Ascending aorta (tissue), 2 donors: ENCODE data around the gene TAX1BP1. TPM values are rescaled to one million over a fixed set of nuclear protein-coding genes. Genes with fewer than 3 reads are reported as not detected.
"Not testable (repeated sequence)": the region's sequence is repeated elsewhere in the genome, so short reads cannot be mapped to it uniquely, and the experiment has no call there.

ENCODE experiments used
- DNase-seq, 2 donors: peaks; one replicate each; pipeline ENCODE4 v3.0.0-alpha.2; 2019; ENCODE audit warnings: low spot score in 2 of 2
- H3K27ac ChIP-seq, 2 donors: fragments of 200-600 bp; sonication (generic); one replicate each; pipeline ENCODE4 v1.5.1; 2016 to 2017; ENCODE audit warnings: mild to moderate bottlenecking in 1 of 2
- H3K27me3 ChIP-seq: fragments of 200-600 bp; sonication (generic); one replicate; pipeline ENCODE4 v1.5.1; 2017
- H3K36me3 ChIP-seq, 2 donors: fragments of 200-600 bp; sonication (generic); one replicate each; pipeline ENCODE4 v1.5.1; 2016
- H3K4me1 ChIP-seq, 2 donors: fragments of 200-600 bp; sonication (generic); one replicate each; pipeline ENCODE4 v1.5.1; 2016 to 2017; ENCODE audit warnings: mild to moderate bottlenecking in 1 of 2
- H3K4me3 ChIP-seq, 2 donors: fragments of 200-600 bp; sonication (generic); one replicate each; pipeline ENCODE4 v1.5.1; 2016 to 2017; ENCODE audit warnings: mild to moderate bottlenecking in 1 of 2
- H3K9me3 ChIP-seq, 2 donors: fragments of 200-600 bp; sonication (generic); one replicate each; pipeline ENCODE4 v1.5.1; 2016
- intact Hi-C: fragments of 100-400 bp; cut with DNase I; formaldehyde crosslinking; loops from one replicate; pipeline ENCODE4 v1.15.1; 2023
- total RNA-seq: library from RNA; depleted of rRNA; stranded (reverse); fragments of >200 nt; gene quantifications from one replicate; pipeline ENCODE4 v1.1.0, GENCODE V29; 2016
- TF ChIP-seq, protein P1 (sequence below), 3 experiments: fragments of 200-600 bp in 2 of 3; fragments of 450-650 bp in 1 of 3; sonication (generic) in 2 of 3; IDR thresholded peaks; one replicate each; pipeline ENCODE4 v1.5.1; 2016 to 2019; ENCODE audit warnings: antibody characterized with exemption in 3 of 3, mild to moderate bottlenecking in 1 of 3, moderate library complexity in 1 of 3

TAX1BP1 gene
- total RNA-seq, 1 donor from 2014 or later, result 32.6 TPM

DNA sequence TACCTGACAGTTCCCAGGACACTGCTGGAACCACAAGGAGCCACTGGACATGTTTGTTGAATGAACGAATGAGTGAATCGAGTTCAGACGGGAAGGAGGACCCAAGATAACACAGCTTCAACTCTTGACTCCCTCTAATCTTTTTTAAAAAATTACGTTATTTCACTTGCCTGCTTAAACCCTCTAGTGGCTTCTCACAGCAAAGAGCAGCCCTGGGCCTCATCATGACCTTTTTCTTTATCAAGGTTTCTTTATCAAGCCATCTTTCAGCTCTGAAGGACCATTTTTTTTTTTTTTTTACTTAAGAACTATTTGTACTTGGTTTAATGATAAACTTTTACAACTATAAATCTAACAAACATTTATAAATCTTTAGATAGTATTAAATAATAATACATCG, 110.6 kb downstream of the TAX1BP1 start:
- Histone ChIP-seq H3K27me3 (no peaks in the 10 kb centered on the region), H3K9me3 (no peaks in the 10 kb centered on the region), H3K4me3 (no peak overlapping the region), H3K4me1 (no peaks in the 10 kb centered on the region), H3K36me3 (no peaks in the 10 kb centered on the region), H3K27ac (no peak overlapping the region)
- intact Hi-C loops, result no loop called here
- no peak for DNase-seq
- TF ChIP-seq, protein P1, sequence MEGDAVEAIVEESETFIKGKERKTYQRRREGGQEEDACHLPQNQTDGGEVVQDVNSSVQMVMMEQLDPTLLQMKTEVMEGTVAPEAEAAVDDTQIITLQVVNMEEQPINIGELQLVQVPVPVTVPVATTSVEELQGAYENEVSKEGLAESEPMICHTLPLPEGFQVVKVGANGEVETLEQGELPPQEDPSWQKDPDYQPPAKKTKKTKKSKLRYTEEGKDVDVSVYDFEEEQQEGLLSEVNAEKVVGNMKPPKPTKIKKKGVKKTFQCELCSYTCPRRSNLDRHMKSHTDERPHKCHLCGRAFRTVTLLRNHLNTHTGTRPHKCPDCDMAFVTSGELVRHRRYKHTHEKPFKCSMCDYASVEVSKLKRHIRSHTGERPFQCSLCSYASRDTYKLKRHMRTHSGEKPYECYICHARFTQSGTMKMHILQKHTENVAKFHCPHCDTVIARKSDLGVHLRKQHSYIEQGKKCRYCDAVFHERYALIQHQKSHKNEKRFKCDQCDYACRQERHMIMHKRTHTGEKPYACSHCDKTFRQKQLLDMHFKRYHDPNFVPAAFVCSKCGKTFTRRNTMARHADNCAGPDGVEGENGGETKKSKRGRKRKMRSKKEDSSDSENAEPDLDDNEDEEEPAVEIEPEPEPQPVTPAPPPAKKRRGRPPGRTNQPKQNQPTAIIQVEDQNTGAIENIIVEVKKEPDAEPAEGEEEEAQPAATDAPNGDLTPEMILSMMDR (IDR thresholded peaks at IDR 0.05), result no peak

DNA sequence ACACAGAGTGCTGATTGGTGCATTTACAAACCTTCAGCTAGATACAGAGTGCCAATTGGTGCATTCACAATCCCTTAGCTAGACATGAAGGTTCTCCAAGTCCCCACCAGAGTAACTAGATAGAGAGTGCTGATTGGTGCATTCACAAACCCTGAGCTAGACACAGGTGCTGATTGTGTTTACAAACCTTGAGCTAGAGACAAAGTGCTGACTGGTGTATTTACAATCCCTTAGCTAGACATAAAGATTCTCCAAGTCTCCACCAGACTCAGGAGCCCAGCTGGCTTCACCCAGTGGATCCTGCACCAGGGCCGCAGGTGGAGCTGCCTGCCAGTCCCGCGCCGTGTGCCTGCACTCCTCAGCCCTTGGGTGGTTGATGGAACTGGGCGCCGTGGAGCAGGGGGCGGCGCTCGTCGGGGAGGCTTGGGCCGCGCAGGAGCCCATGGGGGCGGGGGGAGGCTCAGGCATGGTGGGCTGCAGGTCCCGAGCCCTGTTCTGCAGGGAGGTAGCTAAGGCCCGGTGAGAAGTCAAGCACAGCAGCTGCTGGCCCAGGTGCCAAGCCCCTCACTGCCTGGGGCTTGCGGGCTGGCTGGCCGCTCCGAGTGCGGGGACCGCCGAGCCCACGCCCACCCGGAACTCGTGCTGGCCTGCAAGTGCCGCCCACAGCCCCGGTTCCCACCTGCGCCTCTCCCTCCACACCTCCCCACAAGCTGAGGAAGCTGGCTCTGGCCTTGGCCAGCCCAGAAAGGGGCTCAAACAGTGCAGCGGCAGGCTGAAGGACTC, 116.9 kb downstream of the TAX1BP1 start:
- H3K4me3 ChIP-seq, H3K4me1 ChIP-seq, H3K36me3 ChIP-seq, intact Hi-C loops, DNase-seq, H3K27ac ChIP-seq, H3K9me3 ChIP-seq, H3K27me3 ChIP-seq: not testable (repeated sequence)

DNA sequence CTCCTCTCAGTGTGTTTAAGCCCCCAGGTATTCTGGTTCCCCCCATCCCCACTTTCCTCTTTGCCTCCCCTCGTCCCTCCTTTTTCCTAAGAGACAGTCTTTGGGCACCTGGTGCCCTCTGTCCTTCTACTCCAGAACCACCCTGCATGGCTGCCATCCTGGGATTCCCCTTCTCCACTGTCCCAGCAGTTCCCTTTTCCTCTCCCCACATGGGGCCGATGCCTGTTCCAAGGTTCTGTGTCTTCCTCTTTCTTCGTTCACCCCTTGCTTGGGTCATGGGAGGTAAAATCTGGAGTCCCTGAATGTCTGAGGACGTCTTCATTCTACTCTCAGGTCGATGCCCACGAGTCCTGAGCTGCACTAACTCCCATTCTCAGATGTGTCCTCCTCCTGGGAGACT, 120.8 kb downstream of the TAX1BP1 start:
- H3K27me3 ChIP-seq, result no peaks in the 10 kb centered on the region
- no peaks in the 10 kb centered on the region for H3K4me1 ChIP-seq
- TF ChIP-seq, protein P1 (IDR thresholded peaks at IDR 0.05), result no peak
- H3K4me3 ChIP-seq, result no peak overlapping the region
- H3K27ac ChIP-seq, result no peak overlapping the region
- DNase-seq, result no peak
- H3K36me3 ChIP-seq, result peaks cover 0 to 3% of the 10 kb centered on the region in 2 donors
- intact Hi-C loops, result no loop called here
- no peaks in the 10 kb centered on the region for H3K9me3 ChIP-seq

DNA sequence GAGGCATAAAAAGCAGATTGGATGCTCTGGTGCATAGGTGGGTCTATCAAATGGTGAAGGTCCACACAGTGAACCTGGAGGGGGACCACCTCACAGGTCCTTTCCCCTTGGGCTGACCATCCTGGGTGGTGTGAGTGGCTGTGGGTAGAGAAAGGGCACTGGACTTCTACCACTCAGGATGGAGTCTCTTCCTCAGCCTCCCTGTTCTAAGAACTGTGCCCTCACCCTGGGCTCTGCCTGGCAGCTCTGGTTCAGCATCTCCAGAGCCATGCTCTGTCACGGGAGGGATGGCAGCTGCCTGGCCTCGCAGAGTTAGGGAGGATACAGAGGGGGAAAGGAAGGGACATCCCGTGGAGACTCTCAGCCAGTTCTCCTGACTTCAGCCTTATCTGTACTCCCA, 121.8 kb downstream of the TAX1BP1 start:
- Histone ChIP-seq H3K36me3 (peaks cover 0 to 4% of the 10 kb centered on the region in 2 donors), H3K4me1 (no peaks in the 10 kb centered on the region), H3K9me3 (no peaks in the 10 kb centered on the region), H3K27ac (no peak overlapping the region), H3K4me3 (no peak overlapping the region), H3K27me3 (no peaks in the 10 kb centered on the region)
- DNase-seq, result no peak
- intact Hi-C loops, result no loop called here
- TF ChIP-seq, protein P1 (IDR thresholded peaks at IDR 0.05), result no peak

DNA sequence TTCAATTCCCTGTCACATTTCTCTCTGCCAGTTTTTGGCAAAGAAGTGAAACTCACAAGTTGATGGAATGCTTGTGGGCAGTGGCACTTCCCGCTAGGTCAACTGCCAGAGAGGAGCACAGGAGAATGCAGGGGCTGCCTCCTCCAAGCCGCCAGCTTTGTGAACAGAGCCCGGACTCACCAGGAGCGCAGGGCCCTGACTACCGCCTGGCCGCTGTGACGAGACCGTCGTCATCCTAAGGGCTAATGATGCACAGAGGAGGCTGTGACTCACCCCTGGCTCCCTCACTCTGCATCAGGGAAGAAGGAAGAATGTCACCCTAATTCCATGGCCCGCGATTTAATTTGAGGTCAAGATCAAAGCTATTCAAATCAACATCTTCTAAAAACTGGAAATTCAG, 123.9 kb downstream of the TAX1BP1 start:
- DNase-seq, result no peak

DNA sequence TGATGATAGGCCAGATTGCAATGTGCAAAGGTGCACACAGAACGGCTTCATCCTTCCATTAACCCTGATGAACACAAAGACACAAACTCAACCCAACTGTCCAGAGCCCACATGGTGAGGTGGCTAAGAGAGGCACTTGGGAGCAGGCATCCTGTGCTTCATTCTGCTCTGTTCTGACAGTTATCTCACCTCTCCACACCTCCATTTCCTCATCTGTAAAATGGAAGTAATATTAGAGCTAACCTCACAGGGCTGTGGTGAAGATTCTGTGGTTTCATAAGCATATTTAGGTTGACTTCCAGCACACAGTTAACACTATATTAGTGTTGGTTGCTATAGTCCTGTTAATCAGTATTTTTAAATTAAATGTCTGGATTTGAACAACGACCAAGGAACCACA, 126.3 kb downstream of the TAX1BP1 start:
- Histone ChIP-seq H3K9me3 (no peaks in the 10 kb centered on the region), H3K4me3 (no peak overlapping the region), H3K4me1 (no peaks in the 10 kb centered on the region), H3K27ac (no peak overlapping the region), H3K36me3 (peaks cover 0 to 7% of the 10 kb centered on the region in 2 donors), H3K27me3 (no peaks in the 10 kb centered on the region)
- TF ChIP-seq, protein P1 (IDR thresholded peaks at IDR 0.05), result no peak
- DNase-seq, result no peak
- intact Hi-C loops, result no loop called here

More for the DNA sequence above, 123.9 kb downstream of the TAX1BP1 start:
- H3K9me3 ChIP-seq, result no peaks in the 10 kb centered on the region
- intact Hi-C loops, result no loop called here
- H3K27me3 ChIP-seq, result no peaks in the 10 kb centered on the region
- TF ChIP-seq, protein P1 (IDR thresholded peaks at IDR 0.05), result no peak
- peaks cover 0 to 7% of the 10 kb centered on the region in 2 donors for H3K36me3 ChIP-seq
- no peak overlapping the region for H3K4me3 ChIP-seq
- H3K4me1 ChIP-seq, result no peaks in the 10 kb centered on the region
- no peak overlapping the region for H3K27ac ChIP-seq
